ENCODE results near the gene CLMP.

The CLMP gene

DNA sequence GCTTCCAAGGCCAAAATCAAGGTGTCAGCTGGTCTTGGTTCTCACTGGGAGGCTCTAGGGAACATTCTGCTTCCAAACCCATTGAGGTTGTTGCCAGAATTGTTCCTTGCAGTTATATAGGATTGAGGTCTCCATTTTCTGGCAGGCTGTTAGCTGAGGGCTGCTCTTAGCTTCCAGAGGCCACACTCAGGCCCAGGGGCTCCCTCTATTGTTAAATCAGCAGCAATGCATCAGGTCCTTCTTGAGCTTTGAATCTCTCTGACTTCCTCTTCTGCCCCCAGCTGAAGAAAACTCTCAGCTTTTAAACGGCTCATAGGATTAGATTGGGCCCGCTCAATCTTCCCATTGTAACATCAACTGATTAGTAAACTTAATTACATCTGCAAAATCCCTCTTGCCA is 174.1 kb downstream of the CLMP start:
- Histone ChIP-seq H3K27ac (ENCODE audit: low read depth, low read length) (no peak overlapping the region), H3K27me3 (ENCODE audit: insufficient read depth, low read length) (no peaks in the 10 kb centered on the region), H3K4me3 (ENCODE audit: low read length) (no peak overlapping the region), H3K9me3 (ENCODE audit: insufficient read depth, low read depth, low read length) (no peaks in the 10 kb centered on the region), H3K36me3 (ENCODE audit: insufficient read depth, low read length) (no peaks in the 10 kb centered on the region), H3K4me1 (ENCODE audit: insufficient read depth, low read length) (no peaks in the 10 kb centered on the region), H3K9ac (ENCODE audit: low read depth, low read length) (no peak overlapping the region)
- 53% methylated on average over 2 of the region's 2 CpGs for WGBS

Data from HUES64 (cell line).